Immature natural killer cell (primary cell): Measurements from ENCODE around the gene RNF220. TPM values are rescaled to one million over a fixed set of nuclear protein-coding genes. Genes with fewer than 3 reads are reported as not detected.

ENCODE experiments used
- DNase-seq, 3 donors: peaks; one replicate each; pipeline ENCODE4 v3.0.0; 2022; ENCODE audit warnings: mixed read lengths in 1 of 3
- H3K27ac Mint-ChIP-seq, 6 donors: one replicate each; pipeline ENCODE4 v1.8.0; 2020; ENCODE audit warnings: mixed read lengths in 6 of 6, mild to moderate bottlenecking in 5 of 6, inconsistent platforms in 4 of 6, moderate library complexity in 3 of 6
- H3K27me3 Mint-ChIP-seq, 3 donors: one replicate each; pipeline ENCODE4 v1.8.0; 2020 to 2021; ENCODE audit warnings: low read depth in 3 of 3, mild to moderate bottlenecking in 3 of 3, mixed read lengths in 3 of 3, moderate library complexity in 3 of 3, inconsistent platforms in 1 of 3
- H3K36me3 Mint-ChIP-seq, 3 donors: one replicate each; pipeline ENCODE4 v1.8.0; 2020; ENCODE audit warnings: mixed read lengths in 3 of 3, inconsistent platforms in 2 of 3, mild to moderate bottlenecking in 2 of 3
- H3K4me1 Mint-ChIP-seq, 2 donors: one replicate each; pipeline ENCODE4 v1.8.0; 2020; ENCODE audit warnings: inconsistent platforms in 2 of 2, mild to moderate bottlenecking in 2 of 2, mixed read lengths in 2 of 2, moderate library complexity in 1 of 2
- H3K4me3 Mint-ChIP-seq, 5 donors: one replicate each; pipeline ENCODE4 v1.8.0; 2020; ENCODE audit warnings: mild to moderate bottlenecking in 5 of 5, mixed read lengths in 5 of 5, inconsistent platforms in 3 of 5, moderate library complexity in 3 of 5
- H3K9me3 Mint-ChIP-seq, 6 donors: one replicate each; pipeline ENCODE4 v1.8.0; 2020; ENCODE audit warnings: mild to moderate bottlenecking in 6 of 6, mixed read lengths in 6 of 6, inconsistent platforms in 4 of 6, moderate library complexity in 3 of 6
- polyA plus RNA-seq, 3 donors: library from polyadenylated mRNA; unstranded; fragments of 300-500 nt; fragmentation: Illumina TruSeq; gene quantifications; one replicate each; pipeline ENCODE4 v1.2.3, GENCODE V29; 2021

RNF220 gene
- polyA plus RNA-seq, 3 donors from 2014 or later, result 69.4 to 107 (median 83.2) TPM

GRCh38 chr1:44388551-44388950 is 16.5 kb upstream of the RNF220 start:
- Mint-ChIP-seq H3K27ac (no peak overlapping the region), H3K36me3 (no peaks in the 10 kb centered on the region), H3K9me3 (no peaks in the 10 kb centered on the region), H3K4me3 (no peak overlapping the region), H3K27me3 (peaks cover 3 to 8% (median 3%) of the 10 kb centered on the region in 3 donors), H3K4me1 (no peaks in the 10 kb centered on the region)
- no peak for DNase-seq

GRCh38 chr1:44389437-44389836 is 15.6 kb upstream of the RNF220 start:
- no peak for DNase-seq
- no peaks in the 10 kb centered on the region for H3K4me1 Mint-ChIP-seq
- H3K27ac Mint-ChIP-seq, result no peak overlapping the region
- H3K9me3 Mint-ChIP-seq, result no peaks in the 10 kb centered on the region
- H3K27me3 Mint-ChIP-seq, result peaks cover 3 to 6% (median 3%) of the 10 kb centered on the region in 3 donors
- no peak overlapping the region for H3K4me3 Mint-ChIP-seq
- H3K36me3 Mint-ChIP-seq, result no peaks in the 10 kb centered on the region

GRCh38 chr1:44390277-44390676 is 14.8 kb upstream of the RNF220 start:
- no peaks in the 10 kb centered on the region for H3K9me3 Mint-ChIP-seq
- peaks cover 0 to 3% (median 0%) of the 10 kb centered on the region in 3 donors for H3K36me3 Mint-ChIP-seq
- no peaks in the 10 kb centered on the region for H3K4me1 Mint-ChIP-seq
- no peak overlapping the region for H3K27ac Mint-ChIP-seq
- DNase-seq, result no peak
- H3K27me3 Mint-ChIP-seq, result peaks cover 3 to 9% (median 3%) of the 10 kb centered on the region in 3 donors
- no peak overlapping the region for H3K4me3 Mint-ChIP-seq

- peaks cover 16 to 19% of the 10 kb centered on the region in 2 donors for H3K4me1 Mint-ChIP-seq
- no peaks in the 10 kb centered on the region for H3K36me3 Mint-ChIP-seq
- no peak overlapping the region for H3K4me3 Mint-ChIP-seq
- H3K27ac Mint-ChIP-seq, result no peak overlapping the region
- peaks cover 7 to 25% (median 17%) of the 10 kb centered on the region in 3 donors for H3K27me3 Mint-ChIP-seq
- DNase-seq, result no peak
- peaks cover 0 to 2% (median 0%) of the 10 kb centered on the region in 6 donors for H3K9me3 Mint-ChIP-seq
These were observed 3.5 kb upstream of the RNF220 start for GRCh38 chr1:44401256-44402228.

- peak; percentile 22 to 29 (median 26) for DNase-seq
- Mint-ChIP-seq H3K27ac (peak overlapping the region in 1 of 6 donors; percentile 42), H3K4me1 (peaks cover 34 to 39% of the 10 kb centered on the region in 2 donors), H3K36me3 (no peaks in the 10 kb centered on the region), H3K27me3 (peaks cover 11 to 31% (median 22%) of the 10 kb centered on the region in 3 donors), H3K4me3 (peak overlapping the region; percentile 94 to 96 (median 94)), H3K9me3 (peaks cover 0 to 2% (median 0%) of the 10 kb centered on the region in 6 donors)
These were observed 1.0 kb downstream of the RNF220 start for GRCh38 chr1:44405798-44406736.

- peak overlapping the region; percentile 94 to 96 (median 94) for H3K4me3 Mint-ChIP-seq
- H3K4me1 Mint-ChIP-seq, result peaks cover 34 to 39% of the 10 kb centered on the region in 2 donors
- peaks cover 12 to 28% (median 20%) of the 10 kb centered on the region in 3 donors for H3K27me3 Mint-ChIP-seq
- peak in 2 of 3 donors; percentile 13 to 17 for DNase-seq
- H3K27ac Mint-ChIP-seq, result no peak overlapping the region
- H3K36me3 Mint-ChIP-seq, result no peaks in the 10 kb centered on the region
- peaks cover 0 to 2% (median 0%) of the 10 kb centered on the region in 6 donors for H3K9me3 Mint-ChIP-seq
These were observed 1.8 kb downstream of the RNF220 start for GRCh38 chr1:44406737-44407429.

- Mint-ChIP-seq H3K27ac (no peak overlapping the region), H3K4me1 (peaks cover 34 to 39% of the 10 kb centered on the region in 2 donors), H3K27me3 (peaks cover 16 to 30% (median 19%) of the 10 kb centered on the region in 3 donors), H3K9me3 (peaks cover 0 to 2% (median 0%) of the 10 kb centered on the region in 6 donors), H3K36me3 (no peaks in the 10 kb centered on the region), H3K4me3 (peak overlapping the region; percentile 53 to 95 (median 94))
- peak in 1 of 3 donors; percentile 12 for DNase-seq
These were observed 2.6 kb downstream of the RNF220 start for GRCh38 chr1:44407430-44408211.

- Mint-ChIP-seq H3K27me3 (peaks cover 14 to 30% (median 16%) of the 10 kb centered on the region in 3 donors), H3K9me3 (peaks cover 0 to 2% (median 0%) of the 10 kb centered on the region in 6 donors), H3K27ac (no peak overlapping the region), H3K36me3 (no peaks in the 10 kb centered on the region), H3K4me1 (peaks cover 34 to 39% of the 10 kb centered on the region in 2 donors), H3K4me3 (peak overlapping the region; percentile 53 to 72 (median 69))
- no peak for DNase-seq
These were observed 3.1 kb downstream of the RNF220 start for GRCh38 chr1:44408212-44408582.

GRCh38 chr1:44408632-44409602 is 3.9 kb downstream of the RNF220 start:
- DNase-seq, result no peak
- peaks cover 12 to 30% (median 16%) of the 10 kb centered on the region in 3 donors for H3K27me3 Mint-ChIP-seq
- H3K27ac Mint-ChIP-seq, result no peak overlapping the region
- H3K36me3 Mint-ChIP-seq, result no peaks in the 10 kb centered on the region
- H3K4me3 Mint-ChIP-seq, result peak overlapping the region; percentile 53 to 72 (median 69)
- H3K9me3 Mint-ChIP-seq, result peaks cover 0 to 2% (median 0%) of the 10 kb centered on the region in 6 donors
- H3K4me1 Mint-ChIP-seq, result peaks cover 34 to 39% of the 10 kb centered on the region in 2 donors

GRCh38 chr1:44409757-44410156 is 4.7 kb downstream of the RNF220 start:
- no peaks in the 10 kb centered on the region for H3K36me3 Mint-ChIP-seq
- H3K9me3 Mint-ChIP-seq, result peaks cover 0 to 2% (median 0%) of the 10 kb centered on the region in 6 donors
- H3K27me3 Mint-ChIP-seq, result peaks cover 12 to 30% (median 16%) of the 10 kb centered on the region in 3 donors
- no peak overlapping the region for H3K4me3 Mint-ChIP-seq
- H3K27ac Mint-ChIP-seq, result no peak overlapping the region
- no peak for DNase-seq
- peaks cover 34 to 37% of the 10 kb centered on the region in 2 donors for H3K4me1 Mint-ChIP-seq

- no peaks in the 10 kb centered on the region for H3K36me3 Mint-ChIP-seq
- peaks cover 12 to 29% (median 20%) of the 10 kb centered on the region in 3 donors for H3K27me3 Mint-ChIP-seq
- H3K27ac Mint-ChIP-seq, result no peak overlapping the region
- no peak overlapping the region for H3K4me3 Mint-ChIP-seq
- H3K9me3 Mint-ChIP-seq, result no peaks in the 10 kb centered on the region
- peaks cover 18% of the 10 kb centered on the region in 2 donors for H3K4me1 Mint-ChIP-seq
- no peak for DNase-seq
These were observed 6.8 kb downstream of the RNF220 start for GRCh38 chr1:44411861-44412260.
